ENCODE measurements around the gene SLCO2B1.

SLCO2B1 gene

GRCh38 chr11:75126564-75126963 lies 24.3 kb upstream of the SLCO2B1 start:
- no peak for ATAC-seq (ENCODE audit: low read depth)
- TF ChIP-seq CTCF (IDR thresholded peaks at IDR 0.05; ENCODE audit: poor library complexity, severe bottlenecking), result no peak

GRCh38 chr11:75132080-75132479 lies 18.8 kb upstream of the SLCO2B1 start:
- no peak overlapping the region for H3K4me3 ChIP-seq (ENCODE audit: severe bottlenecking)
- no peaks in the 10 kb centered on the region for H3K9me3 ChIP-seq (ENCODE audit: severe bottlenecking)
- no peak overlapping the region for H3K27ac ChIP-seq (ENCODE audit: poor library complexity, severe bottlenecking)
- TF ChIP-seq CTCF (IDR thresholded peaks at IDR 0.05; ENCODE audit: poor library complexity, severe bottlenecking), result no peak
- no peaks in the 10 kb centered on the region for H3K36me3 ChIP-seq (ENCODE audit: low read depth)
- no peaks in the 10 kb centered on the region for H3K27me3 ChIP-seq (ENCODE audit: insufficient read depth, poor library complexity, severe bottlenecking)
- no peak for DNase-seq (ENCODE audit: low spot score)
- H3K4me1 ChIP-seq (ENCODE audit: insufficient read depth, poor library complexity, severe bottlenecking), result no peaks in the 10 kb centered on the region
- no peak for ATAC-seq (ENCODE audit: low read depth)

More at GRCh38 chr11:75126564-75126963, 24.3 kb upstream of the SLCO2B1 start:
- H3K9me3 ChIP-seq (ENCODE audit: severe bottlenecking), result no peaks in the 10 kb centered on the region
- H3K36me3 ChIP-seq (ENCODE audit: low read depth), result no peaks in the 10 kb centered on the region
- H3K27ac ChIP-seq (ENCODE audit: poor library complexity, severe bottlenecking), result no peak overlapping the region
- no peak overlapping the region for H3K4me3 ChIP-seq (ENCODE audit: severe bottlenecking)
- no peak for DNase-seq (ENCODE audit: low spot score)
- H3K4me1 ChIP-seq (ENCODE audit: insufficient read depth, poor library complexity, severe bottlenecking), result no peaks in the 10 kb centered on the region
- H3K27me3 ChIP-seq (ENCODE audit: insufficient read depth, poor library complexity, severe bottlenecking), result no peaks in the 10 kb centered on the region

GRCh38 chr11:75133976-75134375 lies 16.9 kb upstream of the SLCO2B1 start:
- Histone ChIP-seq H3K4me3 (ENCODE audit: severe bottlenecking) (no peak overlapping the region), H3K36me3 (ENCODE audit: low read depth) (no peaks in the 10 kb centered on the region), H3K9me3 (ENCODE audit: severe bottlenecking) (no peaks in the 10 kb centered on the region), H3K27ac (ENCODE audit: poor library complexity, severe bottlenecking) (no peak overlapping the region), H3K27me3 (ENCODE audit: insufficient read depth, poor library complexity, severe bottlenecking) (no peaks in the 10 kb centered on the region), H3K4me1 (ENCODE audit: insufficient read depth, poor library complexity, severe bottlenecking) (no peaks in the 10 kb centered on the region)
- TF ChIP-seq CTCF (IDR thresholded peaks at IDR 0.05; ENCODE audit: poor library complexity, severe bottlenecking), result no peak
- DNase-seq (ENCODE audit: low spot score) (no peak), ATAC-seq (ENCODE audit: low read depth) (no peak)

- H3K4me1 ChIP-seq (ENCODE audit: insufficient read depth, poor library complexity, severe bottlenecking), result no peaks in the 10 kb centered on the region
- H3K4me3 ChIP-seq (ENCODE audit: severe bottlenecking), result no peak overlapping the region
- no peak for DNase-seq (ENCODE audit: low spot score)
- no peaks in the 10 kb centered on the region for H3K9me3 ChIP-seq (ENCODE audit: severe bottlenecking)
- no peak for TF ChIP-seq CTCF (IDR thresholded peaks at IDR 0.05; ENCODE audit: poor library complexity, severe bottlenecking)
- no peak overlapping the region for H3K27ac ChIP-seq (ENCODE audit: poor library complexity, severe bottlenecking)
- ATAC-seq (ENCODE audit: low read depth), result no peak
- no peaks in the 10 kb centered on the region for H3K36me3 ChIP-seq (ENCODE audit: low read depth)
- H3K27me3 ChIP-seq (ENCODE audit: insufficient read depth, poor library complexity, severe bottlenecking), result no peaks in the 10 kb centered on the region
Observed at GRCh38 chr11:75135021-75135650, 15.8 kb upstream of the SLCO2B1 start.

- H3K4me1 ChIP-seq (ENCODE audit: insufficient read depth, poor library complexity, severe bottlenecking), result no peaks in the 10 kb centered on the region
- DNase-seq (ENCODE audit: low spot score), result no peak
- H3K4me3 ChIP-seq (ENCODE audit: severe bottlenecking), result no peak overlapping the region
- H3K27ac ChIP-seq (ENCODE audit: poor library complexity, severe bottlenecking), result no peak overlapping the region
- no peaks in the 10 kb centered on the region for H3K9me3 ChIP-seq (ENCODE audit: severe bottlenecking)
- no peak for TF ChIP-seq CTCF (IDR thresholded peaks at IDR 0.05; ENCODE audit: poor library complexity, severe bottlenecking)
- ATAC-seq (ENCODE audit: low read depth), result no peak
- no peaks in the 10 kb centered on the region for H3K27me3 ChIP-seq (ENCODE audit: insufficient read depth, poor library complexity, severe bottlenecking)
- H3K36me3 ChIP-seq (ENCODE audit: low read depth), result no peaks in the 10 kb centered on the region
Observed at GRCh38 chr11:75135651-75136050, 15.3 kb upstream of the SLCO2B1 start.
